Fibroblast of lung (primary cell): ENCODE measurements around the gene MICU1. TPM values are rescaled to one million over a fixed set of nuclear protein-coding genes. Genes with fewer than 3 reads are reported as not detected.

Source experiments
- DNase-seq, 2 donors: peaks; one replicate each; pipeline versions ENCODE4 v3.0.0 to v3.0.0-alpha.2; 2010; ENCODE audit warnings: low read depth in 2 of 2
- H2AFZ ChIP-seq: 2 replicates; pipeline ENCODE4 v1.5.1; 2012; ENCODE audit warnings: low read length, control low read depth, inconsistent platforms
- H3K27ac ChIP-seq: 2 replicates; pipeline ENCODE4 v1.5.1; 2011; ENCODE audit warnings: low read length, control low read depth; ENCODE audit not compliant: insufficient read depth
- H3K27me3 ChIP-seq: 2 replicates; pipeline ENCODE4 v1.5.1; 2011; ENCODE audit warnings: mild to moderate bottlenecking, low read length; ENCODE audit not compliant: control insufficient read depth, insufficient read depth
- H3K36me3 ChIP-seq: 2 replicates; pipeline ENCODE4 v1.5.1; 2011; ENCODE audit warnings: low read length; ENCODE audit not compliant: control insufficient read depth, insufficient read depth
- H3K4me1 ChIP-seq: 2 replicates; pipeline ENCODE4 v1.5.1; 2011; ENCODE audit warnings: low read length; ENCODE audit not compliant: control insufficient read depth, insufficient read depth; ENCODE audit errors: extremely low read depth
- H3K4me2 ChIP-seq: 2 replicates; pipeline ENCODE4 v1.5.1; 2011; ENCODE audit warnings: low read length, control low read depth; ENCODE audit not compliant: insufficient read depth; ENCODE audit errors: extremely low read depth
- H3K4me3 ChIP-seq, 4 experiments: fragments of 200-600 bp in 1 of 4; sonication (generic) in 1 of 4; replicated peaks in 1 of 4; 2 replicates each; pipeline ENCODE4 v1.5.1; 2011 to 2016; ENCODE audit warnings: low read length in 4 of 4, low read depth in 3 of 4, mild to moderate bottlenecking in 3 of 4, control low read depth in 2 of 4, inconsistent platforms in 1 of 4, mixed read lengths in 1 of 4; ENCODE audit not compliant: insufficient read depth in 1 of 4; ENCODE audit errors: control extremely low read depth in 1 of 4
- H3K79me2 ChIP-seq: 2 replicates; pipeline ENCODE4 v1.5.1; 2012; ENCODE audit warnings: mild to moderate bottlenecking, low read length, inconsistent platforms; ENCODE audit not compliant: control insufficient read depth, insufficient read depth
- H3K9ac ChIP-seq: 2 replicates; pipeline ENCODE4 v1.5.1; 2011; ENCODE audit warnings: mild to moderate bottlenecking, low read length, control low read depth; ENCODE audit not compliant: insufficient read depth
- H3K9me3 ChIP-seq: 2 replicates; pipeline ENCODE4 v1.5.1; 2012; ENCODE audit warnings: low read depth, low read length; ENCODE audit not compliant: control insufficient read depth, insufficient read depth
- H4K20me1 ChIP-seq: 2 replicates; pipeline ENCODE4 v1.5.1; 2011; ENCODE audit warnings: low read length; ENCODE audit not compliant: control insufficient read depth, insufficient read depth; ENCODE audit errors: extremely low read depth
- EZH2 ChIP-seq: IDR thresholded peaks from 2 replicates; pipeline ENCODE4 v1.5.1; 2012; ENCODE audit warnings: low read length, control low read depth, mild to moderate bottlenecking; ENCODE audit errors: missing control alignments
- polyA plus RNA-seq, 2 donors: library from polyadenylated mRNA; depleted of rRNA in 1 of 2; stranded (reverse) in 1 of 2; unstranded in 1 of 2; fragments of >200 nt; gene quantifications; 2 replicates each; pipeline ENCODE4 v1.2.1, GENCODE V29; 2011 to 2012; ENCODE audit warnings: missing spikeins in 1 of 2
- total RNA-seq: library from RNA; depleted of rRNA; stranded (reverse); fragments of >200 nt; gene quantifications from 2 replicates; pipeline ENCODE4 v1.2.1, GENCODE V29; 2014
- TF ChIP-seq, protein P1 (sequence below), 2 donors: IDR thresholded peaks in 1 of 2; conservative IDR thresholded peaks in 1 of 2; 1 replicate in 1 of 2; 2 replicates in 1 of 2; pipeline ENCODE4 v1.5.1; 2011 to 2012; ENCODE audit warnings: low read length in 2 of 2, control low read depth in 1 of 2, inconsistent platforms in 1 of 2, low read depth in 1 of 2, mild to moderate bottlenecking in 1 of 2

Gene MICU1
- total and polyA plus RNA-seq, 2 donors (not counting 1 experiment from before 2014, with no cell fraction given), result 83.2 to 83.3 TPM

DNA sequence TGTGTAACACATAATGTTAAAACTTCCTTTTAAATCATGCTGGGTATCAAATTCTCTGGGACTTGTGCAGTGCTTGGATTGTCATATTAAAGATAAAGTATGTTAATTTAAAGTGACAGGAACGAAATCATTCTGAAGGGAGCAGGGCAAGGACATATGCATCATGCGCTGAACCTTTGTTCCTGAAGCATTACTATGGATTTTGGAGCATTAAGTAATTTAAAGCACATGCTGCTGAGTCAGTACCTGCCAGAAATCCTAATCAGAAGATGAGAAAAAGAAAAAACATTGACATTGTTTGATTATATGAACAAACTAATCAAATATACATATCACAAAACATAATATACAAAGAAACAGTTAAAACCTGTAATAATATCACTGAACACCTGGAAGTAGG is 101.4 kb downstream of the MICU1 start:
- H3K27ac ChIP-seq, result no peak overlapping the region
- no peak overlapping the region for H3K4me2 ChIP-seq
- H3K4me3 ChIP-seq, result no peak overlapping the region
- no peaks in the 10 kb centered on the region for H3K9me3 ChIP-seq
- H3K27me3 ChIP-seq, result no peaks in the 10 kb centered on the region
- no peaks in the 10 kb centered on the region for H4K20me1 ChIP-seq
- H3K4me1 ChIP-seq, result no peaks in the 10 kb centered on the region
- no peak for DNase-seq
- H3K36me3 ChIP-seq, result no peaks in the 10 kb centered on the region
- H3K79me2 ChIP-seq, result no peaks in the 10 kb centered on the region
- H3K9ac ChIP-seq, result no peak overlapping the region
- H2AFZ ChIP-seq, result no peak overlapping the region
- TF ChIP-seq, protein P1, sequence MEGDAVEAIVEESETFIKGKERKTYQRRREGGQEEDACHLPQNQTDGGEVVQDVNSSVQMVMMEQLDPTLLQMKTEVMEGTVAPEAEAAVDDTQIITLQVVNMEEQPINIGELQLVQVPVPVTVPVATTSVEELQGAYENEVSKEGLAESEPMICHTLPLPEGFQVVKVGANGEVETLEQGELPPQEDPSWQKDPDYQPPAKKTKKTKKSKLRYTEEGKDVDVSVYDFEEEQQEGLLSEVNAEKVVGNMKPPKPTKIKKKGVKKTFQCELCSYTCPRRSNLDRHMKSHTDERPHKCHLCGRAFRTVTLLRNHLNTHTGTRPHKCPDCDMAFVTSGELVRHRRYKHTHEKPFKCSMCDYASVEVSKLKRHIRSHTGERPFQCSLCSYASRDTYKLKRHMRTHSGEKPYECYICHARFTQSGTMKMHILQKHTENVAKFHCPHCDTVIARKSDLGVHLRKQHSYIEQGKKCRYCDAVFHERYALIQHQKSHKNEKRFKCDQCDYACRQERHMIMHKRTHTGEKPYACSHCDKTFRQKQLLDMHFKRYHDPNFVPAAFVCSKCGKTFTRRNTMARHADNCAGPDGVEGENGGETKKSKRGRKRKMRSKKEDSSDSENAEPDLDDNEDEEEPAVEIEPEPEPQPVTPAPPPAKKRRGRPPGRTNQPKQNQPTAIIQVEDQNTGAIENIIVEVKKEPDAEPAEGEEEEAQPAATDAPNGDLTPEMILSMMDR (conservative IDR thresholded peaks at IDR 0.05 in 1 of 2, IDR thresholded peaks at IDR 0.05 in 1 of 2; ENCODE audit: low read depth in 1 of 2, low read length in 2 of 2), result no peak
- TF ChIP-seq EZH2, result no peak

DNA sequence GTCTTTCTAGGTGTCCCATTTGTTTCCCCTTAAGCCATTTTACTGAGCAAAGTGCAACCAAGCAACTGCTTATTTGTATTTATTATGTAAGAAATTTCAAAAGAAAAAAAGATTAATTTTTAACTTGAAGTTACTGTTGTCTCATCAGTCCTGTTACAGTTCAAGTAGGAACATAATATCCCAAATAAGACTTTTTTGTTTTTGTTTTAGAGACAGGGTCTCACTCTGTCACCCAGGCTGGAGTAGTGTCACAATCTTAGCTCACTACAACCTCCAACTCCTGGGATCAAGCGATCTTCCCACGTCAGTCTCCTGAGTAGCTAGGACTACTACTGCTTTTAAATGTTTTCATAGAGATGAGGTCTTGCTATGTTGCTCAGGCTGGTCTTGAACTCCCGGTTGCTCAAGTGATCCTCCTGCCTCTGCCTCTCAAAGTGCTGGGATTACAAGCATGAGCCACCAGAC is 101.9 kb downstream of the MICU1 start:
- H3K79me2 ChIP-seq, result no peaks in the 10 kb centered on the region
- no peak overlapping the region for H3K9ac ChIP-seq
- no peak overlapping the region for H3K27ac ChIP-seq
- no peaks in the 10 kb centered on the region for H3K9me3 ChIP-seq
- no peak overlapping the region for H3K4me3 ChIP-seq
- no peaks in the 10 kb centered on the region for H3K4me1 ChIP-seq
- H4K20me1 ChIP-seq, result no peaks in the 10 kb centered on the region
- H3K36me3 ChIP-seq, result no peaks in the 10 kb centered on the region
- no peak for DNase-seq
- TF ChIP-seq, protein P1 (conservative IDR thresholded peaks at IDR 0.05 in 1 of 2, IDR thresholded peaks at IDR 0.05 in 1 of 2; ENCODE audit: low read depth in 1 of 2, low read length in 2 of 2), result no peak
- no peak for TF ChIP-seq EZH2
- no peaks in the 10 kb centered on the region for H3K27me3 ChIP-seq
- H3K4me2 ChIP-seq, result no peak overlapping the region
- H2AFZ ChIP-seq, result no peak overlapping the region

DNA sequence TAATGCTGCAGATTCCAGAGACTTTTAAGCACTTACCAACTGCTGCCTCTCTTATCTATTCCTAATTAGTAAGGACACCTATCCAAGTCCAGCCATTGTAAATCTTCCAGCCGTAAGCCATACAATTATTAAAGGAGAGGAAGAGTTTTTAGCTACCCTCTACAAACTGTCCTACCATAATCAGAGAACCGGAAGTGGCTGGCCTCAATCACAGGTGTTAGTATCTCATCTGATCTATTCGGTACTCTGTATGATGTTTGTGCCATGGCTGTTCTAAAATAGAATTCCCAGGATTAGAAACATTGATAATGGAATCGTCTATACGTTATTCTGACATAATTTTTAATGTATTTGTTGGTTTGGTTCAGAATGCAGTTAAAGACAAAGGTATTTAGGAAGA is 102.8 kb downstream of the MICU1 start:
- Histone ChIP-seq H2AFZ (no peak overlapping the region), H3K79me2 (no peaks in the 10 kb centered on the region), H3K27me3 (no peaks in the 10 kb centered on the region), H3K27ac (no peak overlapping the region), H3K4me3 (no peak overlapping the region), H3K4me2 (no peak overlapping the region), H3K36me3 (no peaks in the 10 kb centered on the region), H3K9me3 (no peaks in the 10 kb centered on the region), H3K9ac (no peak overlapping the region), H3K4me1 (no peaks in the 10 kb centered on the region), H4K20me1 (no peaks in the 10 kb centered on the region)
- TF ChIP-seq, protein P1 (conservative IDR thresholded peaks at IDR 0.05 in 1 of 2, IDR thresholded peaks at IDR 0.05 in 1 of 2; ENCODE audit: low read depth in 1 of 2, low read length in 2 of 2), result no peak
- TF ChIP-seq EZH2, result no peak
- no peak for DNase-seq
